B cell (primary cell): ENCODE measurements around the gene ING3. TPM values are rescaled to one million over a fixed set of nuclear protein-coding genes. Genes with fewer than 3 reads are reported as not detected.

Experiments
- ATAC-seq: fragments of 200-7000 bp; cut with Tn5 transposase; one replicate; pipeline ENCODE4 v1.10.0; 2021; ENCODE audit warnings: low read depth, mild to moderate bottlenecking, moderate number of reproducible peaks, moderate library complexity
- CTCF ChIA-PET: fragments of 350-600 bp; sonication (Branson Sonifier 250); formaldehyde crosslinking; loops from one replicate; lab custom pipeline; 2021; ENCODE audit warnings: antibody characterized with exemption, inconsistent platforms; lab: Charles Lee
- POLR2A ChIA-PET: fragments of 350-600 bp; sonication (Branson Sonifier 250); formaldehyde crosslinking; loops from one replicate; lab custom pipeline; 2021; ENCODE audit warnings: antibody characterized with exemption; lab: Charles Lee
- DNase-seq: peaks from one replicate; pipeline ENCODE4 v3.0.0; 2013
- H2AFZ ChIP-seq: 2 replicates; pipeline ENCODE4 v1.6.1; 2012; ENCODE audit warnings: mild to moderate bottlenecking, low read depth, low read length; ENCODE audit not compliant: insufficient read depth, poor library complexity, severe bottlenecking
- H3K27ac ChIP-seq, 2 donors: 1 replicate in 1 of 2; 2 replicates in 1 of 2; pipeline ENCODE4 v1.5.1; 2012 to 2013; ENCODE audit warnings: low read length in 2 of 2, mild to moderate bottlenecking in 2 of 2, moderate library complexity in 1 of 2
- H3K27me3 ChIP-seq, 4 experiments: fragments of 200-600 bp in 1 of 4; sonication (generic) in 1 of 4; replicated peaks in 1 of 4; 1 replicate in 2 of 4; 2 replicates in 2 of 4; pipeline versions ENCODE4 v1.6.1 to v1.7.0; 2013 to 2016; ENCODE audit warnings: low read length in 3 of 4, mild to moderate bottlenecking in 2 of 4, mixed read lengths in 1 of 4, moderate library complexity in 1 of 4; ENCODE audit not compliant: insufficient read depth in 4 of 4, control insufficient read depth in 3 of 4; ENCODE audit errors: control extremely low read depth in 1 of 4
- H3K36me3 ChIP-seq, 2 experiments: replicated peaks in 1 of 2; 1 replicate in 1 of 2; 2 replicates in 1 of 2; pipeline versions ENCODE4 v1.6.1 to v1.7.1; 2013; ENCODE audit warnings: low read length in 1 of 2; ENCODE audit not compliant: insufficient read depth in 2 of 2, control insufficient read depth in 1 of 2; ENCODE audit errors: control extremely low read depth in 1 of 2, extremely low read depth in 1 of 2
- H3K4me1 ChIP-seq, 2 donors: fragments of 200-600 bp in 1 of 2; sonication (generic) in 1 of 2; 1 replicate in 1 of 2; 2 replicates in 1 of 2; pipeline versions ENCODE4 v1.5.1 to v1.6.1; 2013 to 2017; ENCODE audit warnings: low read length in 2 of 2; ENCODE audit not compliant: control insufficient read depth in 2 of 2, insufficient read depth in 2 of 2
- H3K4me2 ChIP-seq: replicated peaks from 2 replicates; pipeline ENCODE3; 2012; ENCODE audit warnings: mild to moderate bottlenecking, low read depth, low read length; ENCODE audit not compliant: poor library complexity, severe bottlenecking
- H3K4me3 ChIP-seq, 5 experiments: fragments of 200-600 bp in 1 of 5; sonication (generic) in 1 of 5; 1 replicate in 3 of 5; 2 replicates in 2 of 5; pipeline versions ENCODE4 v1.5.1 to v1.7.0; 2011 to 2016; ENCODE audit warnings: low read length in 4 of 5, mild to moderate bottlenecking in 4 of 5, low read depth in 2 of 5, control low read depth in 1 of 5, moderate library complexity in 1 of 5; ENCODE audit not compliant: insufficient read depth in 1 of 5; ENCODE audit errors: control extremely low read depth in 1 of 5, extremely low read depth in 1 of 5
- H3K79me2 ChIP-seq: fragments of 200-600 bp; sonication (generic); one replicate; pipeline ENCODE4 v1.6.0; 2016; ENCODE audit warnings: low read length; ENCODE audit not compliant: control insufficient read depth, insufficient read depth
- H3K9ac ChIP-seq: fragments of 200-600 bp; sonication (generic); 2 replicates; pipeline ENCODE4 v1.6.1; 2017; ENCODE audit warnings: mild to moderate bottlenecking, low read length, moderate library complexity
- H3K9me3 ChIP-seq, 3 donors: one replicate each; pipeline versions ENCODE4 v1.6.1 to v1.7.1; 2013; ENCODE audit warnings: low read length in 2 of 3; ENCODE audit not compliant: control insufficient read depth in 2 of 3, insufficient read depth in 1 of 3; ENCODE audit errors: control extremely low read depth in 1 of 3
- H4K20me1 ChIP-seq: 2 replicates; pipeline ENCODE4 v1.6.0; 2012; ENCODE audit warnings: mild to moderate bottlenecking, low read length; ENCODE audit not compliant: insufficient read depth, control insufficient read depth, poor library complexity, severe bottlenecking
- H3K27ac Mint-ChIP-seq: one replicate; pipeline ENCODE4 v1.8.0; 2021; ENCODE audit warnings: mixed read lengths
- H3K27me3 Mint-ChIP-seq: one replicate; pipeline ENCODE4 v1.8.0; 2021; ENCODE audit warnings: mixed read lengths
- H3K4me1 Mint-ChIP-seq: one replicate; pipeline ENCODE4 v1.8.0; 2021; ENCODE audit warnings: mixed read lengths
- H3K4me3 Mint-ChIP-seq: one replicate; pipeline ENCODE4 v1.8.0; 2021; ENCODE audit warnings: mixed read lengths
- H3K9me3 Mint-ChIP-seq: one replicate; pipeline ENCODE4 v1.8.0; 2022; ENCODE audit warnings: mixed read lengths; ENCODE audit not compliant: insufficient read depth
- EZH2 ChIP-seq: IDR thresholded peaks from 2 replicates; pipeline ENCODE4 v1.6.1; 2012; ENCODE audit warnings: borderline replicate concordance, low read depth, mild to moderate bottlenecking, moderate library complexity, low read length; ENCODE audit not compliant: insufficient read depth, poor library complexity, severe bottlenecking
- WGBS: methylation state at CpG from one replicate; pipeline ENCODE4 v1.1.5; 2013; ENCODE audit warnings: missing lambda C conversion rate; ENCODE audit not compliant: insufficient coverage; 5-methylcytosine and 5-hydroxymethylcytosine counted together
- intact Hi-C: fragments of 100-400 bp; cut with micrococcal nuclease; formaldehyde crosslinking; loops from one replicate; pipeline ENCODE4 v1.10.0; 2022
- polyA plus RNA-seq: library from polyadenylated mRNA; depleted of rRNA; stranded (reverse); fragments of >200 nt; gene quantifications from 2 replicates; pipeline ENCODE4 v1.2.3, GENCODE V29; 2012
- total RNA-seq, 2 donors: library from RNA; stranded (reverse); fragments of 120-200 nt in 1 of 2; gene quantifications; 1 replicate in 1 of 2; 2 replicates in 1 of 2; pipeline versions ENCODE4 v1.2.3 to v1.2.4, GENCODE V29; 2013 to 2022
- TF ChIP-seq, protein P1 (sequence below): fragments of 200-600 bp; IDR thresholded peaks from one replicate; pipeline ENCODE4 v1.8.0; 2022; ENCODE audit warnings: antibody characterized with exemption, mild to moderate bottlenecking

The ING3 gene
- total and polyA plus RNA-seq, 2 donors (not counting 1 experiment from before 2014, with no cell fraction given) = 29.5 to 38.0 TPM

DNA sequence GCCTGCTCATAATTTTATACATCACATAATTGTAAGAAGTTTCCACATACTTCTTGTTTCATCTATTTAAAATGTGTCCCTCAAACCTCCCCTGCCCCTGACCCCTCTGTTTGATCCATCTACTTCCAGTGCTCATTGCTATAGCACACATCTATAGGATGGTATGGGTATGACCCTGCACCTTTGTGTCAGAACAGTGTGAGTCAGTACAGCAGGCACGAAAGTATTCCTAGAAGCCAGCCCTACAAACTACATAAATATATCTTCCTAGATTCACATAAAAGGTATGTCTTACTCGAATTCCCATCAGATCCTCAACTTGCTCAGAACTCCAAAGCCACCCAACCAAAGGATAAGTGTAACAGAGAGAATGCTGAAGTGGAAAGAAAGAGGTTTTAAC lies 25.7 kb upstream of the ING3 start:
- Histone ChIP-seq H3K4me1 (peaks cover 6 to 8% of the 10 kb centered on the region in 2 donors), H3K4me2 (no peak overlapping the region), H4K20me1 (no peaks in the 10 kb centered on the region), H3K79me2 (no peaks in the 10 kb centered on the region), H3K27ac (no peak overlapping the region), H3K9me3 (no peaks in the 10 kb centered on the region), H3K36me3 (no peaks in the 10 kb centered on the region), H2AFZ (no peak overlapping the region), H3K9ac (no peak overlapping the region), H3K27me3 (peaks cover 0 to 5% (median 0%) of the 10 kb centered on the region in 4 experiments), H3K4me3 (no peak overlapping the region)
- ChIA-PET POLR2A (no interaction called here), CTCF (no interaction called here)
- no peak for ATAC-seq
- TF ChIP-seq, protein P1, sequence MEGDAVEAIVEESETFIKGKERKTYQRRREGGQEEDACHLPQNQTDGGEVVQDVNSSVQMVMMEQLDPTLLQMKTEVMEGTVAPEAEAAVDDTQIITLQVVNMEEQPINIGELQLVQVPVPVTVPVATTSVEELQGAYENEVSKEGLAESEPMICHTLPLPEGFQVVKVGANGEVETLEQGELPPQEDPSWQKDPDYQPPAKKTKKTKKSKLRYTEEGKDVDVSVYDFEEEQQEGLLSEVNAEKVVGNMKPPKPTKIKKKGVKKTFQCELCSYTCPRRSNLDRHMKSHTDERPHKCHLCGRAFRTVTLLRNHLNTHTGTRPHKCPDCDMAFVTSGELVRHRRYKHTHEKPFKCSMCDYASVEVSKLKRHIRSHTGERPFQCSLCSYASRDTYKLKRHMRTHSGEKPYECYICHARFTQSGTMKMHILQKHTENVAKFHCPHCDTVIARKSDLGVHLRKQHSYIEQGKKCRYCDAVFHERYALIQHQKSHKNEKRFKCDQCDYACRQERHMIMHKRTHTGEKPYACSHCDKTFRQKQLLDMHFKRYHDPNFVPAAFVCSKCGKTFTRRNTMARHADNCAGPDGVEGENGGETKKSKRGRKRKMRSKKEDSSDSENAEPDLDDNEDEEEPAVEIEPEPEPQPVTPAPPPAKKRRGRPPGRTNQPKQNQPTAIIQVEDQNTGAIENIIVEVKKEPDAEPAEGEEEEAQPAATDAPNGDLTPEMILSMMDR = no peak
- no peak for TF ChIP-seq EZH2
- Mint-ChIP-seq H3K9me3 (no peaks in the 10 kb centered on the region), H3K27ac (no peak overlapping the region), H3K4me3 (no peak overlapping the region), H3K27me3 (peaks cover 17% of the 10 kb centered on the region), H3K4me1 (peaks cover 12% of the 10 kb centered on the region)
- intact Hi-C loops = no loop called here
- WGBS = no CpG with 5 or more reads among the region's 2 CpGs
- no peak for DNase-seq

DNA sequence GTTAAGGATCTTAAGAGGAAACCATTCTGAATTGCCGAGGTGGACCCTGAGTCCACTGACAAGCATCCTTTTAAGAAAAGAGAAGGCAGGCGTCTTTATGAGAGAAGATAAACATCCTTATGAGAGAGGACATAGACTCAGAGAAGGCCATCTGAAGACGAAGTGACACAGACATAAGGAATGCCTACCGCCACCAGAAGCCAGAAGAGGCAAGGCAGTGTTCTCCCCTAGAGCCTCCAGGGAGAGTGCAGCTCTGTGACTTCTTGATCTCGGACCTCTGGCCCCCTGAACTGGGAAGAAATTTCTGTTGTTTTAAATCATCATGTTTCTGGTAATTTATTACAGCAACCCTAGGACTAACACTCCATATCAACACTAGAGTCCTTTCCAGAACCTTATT lies 25.2 kb upstream of the ING3 start:
- H3K36me3 ChIP-seq = no peaks in the 10 kb centered on the region
- ATAC-seq (no peak), DNase-seq (no peak)
- H2AFZ ChIP-seq = no peak overlapping the region
- no peak overlapping the region for H3K4me3 Mint-ChIP-seq
- no peaks in the 10 kb centered on the region for H3K79me2 ChIP-seq
- WGBS = 95% methylated on average over 4 of the region's 5 CpGs
- no peak overlapping the region for H3K9ac ChIP-seq
- POLR2A ChIA-PET = no interaction called here
- H3K4me3 ChIP-seq = no peak overlapping the region
- H3K4me2 ChIP-seq = no peak overlapping the region
- H3K9me3 Mint-ChIP-seq = no peaks in the 10 kb centered on the region
- H3K4me1 Mint-ChIP-seq = peaks cover 12% of the 10 kb centered on the region
- no peaks in the 10 kb centered on the region for H4K20me1 ChIP-seq
- no peaks in the 10 kb centered on the region for H3K9me3 ChIP-seq
- CTCF ChIA-PET = no interaction called here
- peaks cover 6 to 8% of the 10 kb centered on the region in 2 donors for H3K4me1 ChIP-seq
- no peak overlapping the region for H3K27ac Mint-ChIP-seq
- peaks cover 22% of the 10 kb centered on the region for H3K27me3 Mint-ChIP-seq
- peaks cover 0 to 5% (median 0%) of the 10 kb centered on the region in 4 experiments for H3K27me3 ChIP-seq
- no peak overlapping the region for H3K27ac ChIP-seq
- intact Hi-C loops = no loop called here
- TF ChIP-seq EZH2 = no peak
- TF ChIP-seq, protein P1 = no peak
